Lower lobe of right lung (tissue), 2 donors: ENCODE data around the gene CNR2. TPM values are rescaled to one million over a fixed set of nuclear protein-coding genes. Genes with fewer than 3 reads are reported as not detected.
A peak's percentile ranks its signal among the peaks of the same experiment; 100 is the strongest.

Experiments used
- ATAC-seq, 2 donors: fragments of 200-7000 bp; cut with Tn5 transposase; one replicate each; pipeline ENCODE4 v1.9.1; 2020 to 2022; ENCODE audit warnings: mild to moderate bottlenecking in 2 of 2, moderate library complexity in 2 of 2
- DNase-seq: peaks from one replicate; pipeline ENCODE4 v3.0.0-alpha.2; 2020
- H3K27ac ChIP-seq: fragments of 200-600 bp; one replicate; pipeline ENCODE4 v1.8.0; 2022
- H3K27me3 ChIP-seq: fragments of 200-600 bp; one replicate; pipeline ENCODE4 v1.8.0; 2022; ENCODE audit warnings: low read depth
- H3K36me3 ChIP-seq: fragments of 200-600 bp; one replicate; pipeline ENCODE4 v1.8.0; 2022; ENCODE audit warnings: mild to moderate bottlenecking
- H3K4me1 ChIP-seq: fragments of 200-600 bp; one replicate; pipeline ENCODE4 v1.8.0; 2022
- H3K4me3 ChIP-seq: fragments of 200-600 bp; one replicate; pipeline ENCODE4 v1.8.0; 2022; ENCODE audit warnings: mild to moderate bottlenecking
- H3K9me3 ChIP-seq: fragments of 200-600 bp; one replicate; pipeline ENCODE4 v1.8.0; 2022
- CTCF ChIP-seq: fragments of 200-600 bp; IDR thresholded peaks from one replicate; pipeline ENCODE4 v1.8.0; 2022; ENCODE audit warnings: antibody characterized with exemption, mild to moderate bottlenecking
- intact Hi-C: fragments of 100-400 bp; cut with DNase I; formaldehyde crosslinking; loops from one replicate; pipeline ENCODE4 v1.11.0; 2022
- total RNA-seq: library from RNA; stranded (reverse); fragmentation: NEBNext Ultra II Directional; extraction: Animal tissue kit (Norgen Biotek cat#: 25700); gene quantifications from one replicate; pipeline ENCODE4 v1.2.1, GENCODE V29; 2021
- donor health status: DM: no; HTN: yes; CAD: no; lungs with severe emphysema.

The CNR2 gene
- total RNA-seq, 1 donor from 2014 or later, result not detected

- H3K4me1 ChIP-seq, result peaks cover 8% of the 10 kb centered on the region
- no peaks in the 10 kb centered on the region for H3K36me3 ChIP-seq
- no peak overlapping the region for H3K4me3 ChIP-seq
- intact Hi-C loops, result no loop called here
- no peak for TF ChIP-seq CTCF
- no peak for ATAC-seq
- H3K9me3 ChIP-seq, result no peaks in the 10 kb centered on the region
- no peak overlapping the region for H3K27ac ChIP-seq
- no peaks in the 10 kb centered on the region for H3K27me3 ChIP-seq
- DNase-seq, result no peak
Measured at GRCh38 chr1:23914921-23915320, 1.8 kb upstream of the CNR2 start.

- intact Hi-C loops, result no loop called here
- H3K27me3 ChIP-seq, result no peaks in the 10 kb centered on the region
- TF ChIP-seq CTCF, result no peak
- H3K36me3 ChIP-seq, result no peaks in the 10 kb centered on the region
- H3K4me1 ChIP-seq, result no peaks in the 10 kb centered on the region
- DNase-seq, result no peak
- ATAC-seq, result no peak
- no peaks in the 10 kb centered on the region for H3K9me3 ChIP-seq
- H3K27ac ChIP-seq, result no peak overlapping the region
- no peak overlapping the region for H3K4me3 ChIP-seq
Measured at GRCh38 chr1:23911921-23912320, 1.2 kb downstream of the CNR2 start.

GRCh38 chr1:23910553-23911246 is 2.5 kb downstream of the CNR2 start:
- Histone ChIP-seq H3K27me3 (no peaks in the 10 kb centered on the region), H3K36me3 (no peaks in the 10 kb centered on the region), H3K4me3 (no peak overlapping the region), H3K4me1 (no peaks in the 10 kb centered on the region), H3K9me3 (no peaks in the 10 kb centered on the region), H3K27ac (no peak overlapping the region)
- no peak for DNase-seq
- ATAC-seq, result no peak
- intact Hi-C loops, result no loop called here
- no peak for TF ChIP-seq CTCF

- no peaks in the 10 kb centered on the region for H3K36me3 ChIP-seq
- ATAC-seq (no peak), DNase-seq (no peak)
- intact Hi-C loops, result no loop called here
- H3K27ac ChIP-seq, result no peak overlapping the region
- H3K27me3 ChIP-seq, result no peaks in the 10 kb centered on the region
- no peaks in the 10 kb centered on the region for H3K9me3 ChIP-seq
- no peak for TF ChIP-seq CTCF
- H3K4me3 ChIP-seq, result no peak overlapping the region
- H3K4me1 ChIP-seq, result no peaks in the 10 kb centered on the region
Measured at GRCh38 chr1:23910144-23910543, 3.0 kb downstream of the CNR2 start.

GRCh38 chr1:23909412-23909811 is 3.8 kb downstream of the CNR2 start:
- Histone ChIP-seq H3K4me1 (no peaks in the 10 kb centered on the region), H3K36me3 (no peaks in the 10 kb centered on the region), H3K27me3 (no peaks in the 10 kb centered on the region), H3K9me3 (no peaks in the 10 kb centered on the region), H3K4me3 (no peak overlapping the region), H3K27ac (no peak overlapping the region)
- DNase-seq (no peak), ATAC-seq (peak in 1 of 2 donors; percentile 7)
- no peak for TF ChIP-seq CTCF
- intact Hi-C loops, result no loop called here
